GM19455 (cell line): ENCODE data around the gene RYR3.

Experiments
- ATAC-seq: cut with Tn5 transposase; IDR thresholded peaks from one replicate; pipeline ENCODE4 v1.9.1; 2021; ENCODE audit not compliant: unreplicated experiment

Gene RYR3

GRCh38 chr15:33858836-33859235 lies 548.1 kb downstream of the RYR3 start:
- ATAC-seq, result no peak

- ATAC-seq, result no peak
Observed at GRCh38 chr15:33859992-33860545, 549.3 kb downstream of the RYR3 start.

GRCh38 chr15:33860754-33861153 lies 550.0 kb downstream of the RYR3 start:
- no peak for ATAC-seq

DNA sequence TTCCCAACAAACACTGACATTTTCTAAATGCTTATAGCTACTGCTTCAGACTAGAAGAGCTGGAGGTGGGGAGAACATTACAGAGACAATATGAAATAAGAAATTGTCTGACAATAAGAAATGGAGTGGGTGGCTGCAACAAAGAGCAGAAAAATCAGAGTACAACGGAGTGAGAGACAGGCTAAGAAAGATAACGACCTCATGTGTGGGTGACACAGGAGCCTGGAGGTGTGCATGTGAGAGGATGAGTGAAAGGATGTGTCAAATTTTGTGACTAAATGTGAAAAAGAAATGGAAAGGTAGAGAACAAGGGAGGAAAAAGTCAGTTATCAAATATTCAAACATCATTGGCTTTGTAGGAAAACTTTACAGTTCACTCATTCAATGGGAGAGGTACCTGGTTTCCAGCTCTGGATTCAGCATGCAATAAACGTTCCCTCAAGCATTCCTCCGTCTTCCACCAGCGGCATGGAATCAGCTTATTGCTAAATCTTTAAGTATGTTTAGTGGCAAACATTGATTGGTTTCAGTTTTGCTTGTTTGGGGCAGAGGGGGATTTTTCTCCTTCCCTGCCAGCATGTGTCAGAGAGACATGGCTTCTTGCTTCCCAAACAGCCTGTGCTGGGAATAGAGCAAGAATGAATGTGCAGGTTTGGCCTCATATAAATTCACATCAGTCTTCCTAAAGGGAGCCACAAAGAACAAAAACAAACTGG lies 553.8 kb downstream of the RYR3 start:
- ATAC-seq, result no peak

DNA sequence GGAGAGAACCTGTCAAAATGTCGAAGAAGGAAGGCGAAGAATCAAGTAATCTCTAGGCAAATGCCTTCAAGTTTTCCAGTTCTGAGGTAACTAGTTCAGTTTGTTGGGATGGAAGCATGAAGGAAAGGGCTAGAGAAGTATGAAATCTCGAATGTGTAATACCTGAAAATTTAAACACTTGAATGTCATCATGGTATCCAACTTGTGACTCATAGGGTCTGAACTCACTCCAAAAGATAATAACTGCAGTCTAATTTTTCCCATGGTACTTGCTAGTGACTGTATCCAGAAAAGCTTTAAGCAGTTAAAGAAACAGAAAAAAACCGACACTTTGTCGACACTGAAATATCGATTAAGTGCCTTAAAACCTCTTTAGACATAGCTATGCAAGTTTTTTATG lies 554.6 kb downstream of the RYR3 start:
- ATAC-seq, result no peak

DNA sequence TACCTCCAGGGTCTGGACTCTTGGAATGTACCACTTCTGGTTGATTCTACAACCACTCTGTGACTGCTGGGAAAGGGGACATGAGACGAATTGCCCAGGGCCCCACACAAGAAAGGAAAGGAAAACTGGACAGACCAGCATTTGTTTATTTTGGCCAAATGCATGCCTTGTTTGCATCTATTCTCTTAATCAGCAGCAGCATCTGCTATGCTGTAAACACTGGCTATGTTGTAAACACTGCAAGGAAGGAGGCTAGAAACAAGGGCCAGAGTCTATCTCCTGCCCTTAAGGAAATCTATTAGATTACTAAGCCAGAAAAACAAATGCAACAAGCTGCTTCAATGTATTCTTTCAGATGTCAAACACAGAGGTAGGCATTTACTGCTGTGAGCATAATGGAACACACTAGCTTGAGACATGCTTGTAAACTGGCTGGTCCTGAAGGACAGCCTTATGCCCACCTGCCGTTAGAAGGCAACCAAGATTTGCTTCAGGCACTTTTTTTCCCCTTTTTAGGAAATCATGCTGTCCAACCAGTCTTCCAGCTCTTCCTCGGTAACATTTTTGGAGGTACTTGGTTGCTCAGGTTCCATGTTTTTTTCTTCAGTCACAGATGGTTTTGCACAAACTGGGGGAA lies 555.5 kb downstream of the RYR3 start:
- no peak for ATAC-seq

DNA sequence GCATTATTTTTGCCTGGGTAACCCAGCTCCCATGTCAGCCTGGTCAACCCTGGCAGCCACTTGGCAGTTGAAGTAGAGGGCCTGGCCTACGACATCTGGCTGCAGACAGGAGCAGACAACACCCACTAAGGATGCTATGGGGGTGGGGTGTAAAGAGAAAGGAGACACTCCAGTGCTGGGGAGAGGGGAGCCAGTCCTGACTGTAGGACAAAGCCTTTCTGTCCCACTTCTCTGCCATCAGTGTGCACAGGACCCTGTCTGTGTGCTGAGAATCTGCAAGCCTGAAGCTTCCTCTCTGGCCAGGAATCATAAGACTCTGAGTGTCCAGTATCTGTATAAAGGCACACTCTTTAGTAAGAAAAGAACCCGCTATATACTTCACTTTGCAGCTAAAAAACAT lies 561.2 kb downstream of the RYR3 start:
- ATAC-seq, result no peak

DNA sequence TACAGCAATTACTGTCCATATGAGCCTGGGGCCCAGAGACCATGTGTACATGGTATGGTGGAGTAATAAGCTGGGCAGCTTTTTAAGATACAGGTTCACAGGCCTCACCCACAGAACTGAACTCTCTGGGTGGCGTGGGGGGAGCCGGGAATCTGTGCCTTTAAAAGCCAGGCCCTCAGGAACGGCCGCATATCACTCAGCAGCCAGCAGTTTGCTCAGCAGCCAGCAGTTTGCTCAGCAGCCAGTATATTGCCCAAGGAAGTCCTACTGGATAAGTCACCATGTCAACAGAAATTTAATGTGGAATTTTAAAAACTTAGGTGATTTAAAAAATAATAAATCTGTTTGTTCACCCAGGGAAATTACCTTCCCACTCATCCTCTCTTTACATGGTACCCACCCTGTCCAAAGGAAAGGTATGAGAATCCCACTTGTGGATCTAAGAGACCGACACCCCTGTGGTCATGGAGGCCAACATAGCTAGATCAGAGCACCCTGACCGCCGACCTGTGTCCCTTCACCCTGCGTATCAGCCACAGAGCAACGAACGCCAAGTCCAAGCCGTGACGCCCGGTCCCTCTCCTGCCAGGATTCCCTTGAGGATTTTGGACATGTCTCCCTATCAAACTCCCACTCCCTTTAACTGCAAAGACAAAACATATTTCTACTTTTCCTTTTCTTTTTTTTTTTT lies 561.8 kb downstream of the RYR3 start:
- no peak for ATAC-seq

- ATAC-seq, result no peak
Observed at GRCh38 chr15:33874156-33874555, 563.4 kb downstream of the RYR3 start.

DNA sequence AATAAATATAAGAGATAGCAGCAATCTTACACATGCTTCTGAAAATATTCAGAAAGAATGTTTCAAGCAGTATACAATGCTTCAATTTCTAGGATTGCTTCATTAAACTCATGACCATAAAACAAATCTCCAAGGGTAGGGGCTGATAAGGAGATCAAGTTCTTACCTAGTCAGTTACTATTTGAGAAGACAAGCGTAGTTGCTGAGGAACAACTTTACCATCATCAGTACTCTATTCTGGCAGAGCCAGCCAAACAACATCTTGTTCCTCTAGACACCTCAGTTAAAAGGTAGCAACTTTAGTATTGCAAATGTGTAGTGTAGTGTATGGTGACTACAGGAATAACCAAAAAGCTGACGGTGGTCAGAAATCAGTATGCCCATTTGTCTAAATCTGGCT lies 572.2 kb downstream of the RYR3 start:
- no peak for ATAC-seq

DNA sequence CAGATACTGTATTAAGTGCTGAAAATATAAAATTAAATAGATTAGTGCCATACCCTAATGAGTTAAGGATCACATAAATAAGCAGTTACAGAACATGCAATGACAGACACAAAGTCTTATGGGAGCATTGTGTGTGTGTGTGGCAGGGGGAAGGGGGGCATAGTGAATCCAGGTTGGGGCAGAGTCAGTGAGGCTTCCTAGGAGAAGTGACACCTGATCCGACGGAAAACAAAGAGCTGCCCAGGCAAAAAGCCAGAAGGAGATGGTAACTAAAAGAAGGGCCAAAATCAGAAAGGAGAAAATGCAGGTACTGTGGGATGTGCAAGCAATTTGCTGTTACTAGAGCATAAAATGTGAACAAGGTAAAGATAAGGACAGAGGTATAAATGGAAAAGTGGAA lies 577.4 kb downstream of the RYR3 start:
- no peak for ATAC-seq

DNA sequence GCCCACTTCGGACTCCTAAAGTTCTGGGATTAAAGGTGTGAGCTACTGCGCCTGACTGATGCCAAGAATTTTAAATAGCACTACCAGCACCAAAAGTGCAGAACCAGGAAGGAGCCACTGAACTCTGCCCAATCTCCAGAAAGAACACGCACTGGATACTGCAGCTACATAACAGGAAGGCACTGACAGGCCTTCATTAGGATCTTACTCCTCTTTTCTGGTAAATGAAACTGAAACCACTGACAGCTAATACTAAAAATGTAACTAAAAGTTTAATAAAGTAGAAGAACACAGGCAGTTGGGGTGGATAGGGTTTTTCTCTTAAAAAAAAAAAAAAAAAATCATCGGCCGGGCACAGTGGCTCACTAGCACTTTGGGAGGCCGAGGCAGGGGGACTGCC lies 583.4 kb downstream of the RYR3 start:
- ATAC-seq, result peak; percentile 89

- no peak for ATAC-seq
Observed at GRCh38 chr15:33902043-33902442, 591.3 kb downstream of the RYR3 start.

- ATAC-seq, result no peak
Observed at GRCh38 chr15:33903661-33904060, 592.9 kb downstream of the RYR3 start.

GRCh38 chr15:33907326-33907725 lies 596.6 kb downstream of the RYR3 start:
- no peak for ATAC-seq

DNA sequence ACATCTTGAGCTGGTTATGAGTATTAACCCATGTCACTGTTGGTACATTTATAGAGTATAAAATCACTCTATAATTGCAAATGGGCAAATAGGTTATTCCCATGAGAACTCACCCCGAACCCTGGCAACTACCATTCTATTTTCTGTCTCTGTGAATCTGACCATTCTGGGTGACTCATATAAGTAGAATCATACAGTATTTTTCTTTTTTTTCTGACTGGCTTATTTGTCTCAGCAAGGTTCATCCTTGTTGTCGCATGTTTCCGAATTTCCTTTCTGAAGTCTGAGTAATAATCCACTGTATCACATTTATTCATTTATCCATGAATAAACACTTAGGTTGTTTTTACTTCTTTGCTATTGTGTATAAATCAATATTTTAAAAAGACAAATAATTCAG lies 597.6 kb downstream of the RYR3 start:
- ATAC-seq, result no peak

- no peak for ATAC-seq
Observed at GRCh38 chr15:33910741-33911140, 600.0 kb downstream of the RYR3 start.

GRCh38 chr15:33912326-33912725 lies 601.6 kb downstream of the RYR3 start:
- no peak for ATAC-seq

DNA sequence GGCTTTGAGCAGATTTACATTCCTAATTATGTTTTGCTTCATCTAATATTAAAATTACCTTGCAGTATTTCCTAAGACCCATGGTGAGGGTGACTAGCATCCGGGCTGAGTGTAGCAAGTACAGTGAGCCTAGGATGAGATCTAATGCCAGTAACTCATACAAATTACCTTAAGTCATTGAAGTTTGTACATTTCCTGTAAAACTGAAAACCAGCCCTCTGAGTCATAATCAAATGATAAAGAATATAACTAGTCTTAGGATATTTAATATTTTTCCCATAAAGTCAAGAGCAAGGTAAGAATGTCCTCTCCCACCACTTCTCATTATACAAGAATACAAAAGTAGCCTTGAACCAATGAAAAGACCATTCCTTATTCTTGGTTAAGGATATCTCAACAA lies 602.7 kb downstream of the RYR3 start:
- ATAC-seq, result no peak
